DMS 273 (cell line): ENCODE data around the gene TANGO2.
A peak's percentile ranks its signal among the peaks of the same experiment; 100 is the strongest.

Experiments used
- DNase-seq: peaks from one replicate; lab custom pipeline; 2025; ENCODE audit not compliant: unreplicated experiment; lab: John Stamatoyannopoulos, UW

The TANGO2 gene

DNA sequence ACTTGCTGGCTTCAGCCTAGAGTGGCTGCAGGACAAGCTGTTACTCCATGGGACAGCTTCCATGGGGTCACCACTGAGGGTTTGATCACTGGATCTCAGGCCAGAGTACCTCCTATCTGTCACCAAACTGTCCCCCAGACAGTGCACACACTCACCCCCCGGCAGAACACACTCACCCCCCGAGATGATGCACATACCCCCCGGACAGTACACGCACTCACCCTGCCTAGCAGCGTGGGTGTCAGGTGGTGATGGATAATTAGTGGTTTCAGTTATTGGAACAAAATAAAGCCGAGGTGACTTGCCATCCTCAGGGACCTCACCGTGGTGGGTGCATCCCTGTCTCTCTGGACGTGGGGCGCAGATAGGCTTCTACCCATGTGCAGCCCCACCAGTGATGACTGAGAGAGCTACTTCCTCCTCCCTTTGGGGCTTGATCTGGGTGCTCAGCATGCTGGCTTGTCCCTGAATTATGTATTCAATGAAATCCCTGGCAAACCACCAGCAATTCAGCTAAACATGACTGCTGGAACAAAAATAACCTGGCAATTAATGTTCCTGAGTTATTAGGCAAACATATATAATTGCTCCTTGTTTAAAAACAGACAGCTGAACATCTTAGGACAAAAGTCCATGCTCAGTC lies 18.9 kb downstream of the TANGO2 start:
- DNase-seq: peak; percentile 13

DNA sequence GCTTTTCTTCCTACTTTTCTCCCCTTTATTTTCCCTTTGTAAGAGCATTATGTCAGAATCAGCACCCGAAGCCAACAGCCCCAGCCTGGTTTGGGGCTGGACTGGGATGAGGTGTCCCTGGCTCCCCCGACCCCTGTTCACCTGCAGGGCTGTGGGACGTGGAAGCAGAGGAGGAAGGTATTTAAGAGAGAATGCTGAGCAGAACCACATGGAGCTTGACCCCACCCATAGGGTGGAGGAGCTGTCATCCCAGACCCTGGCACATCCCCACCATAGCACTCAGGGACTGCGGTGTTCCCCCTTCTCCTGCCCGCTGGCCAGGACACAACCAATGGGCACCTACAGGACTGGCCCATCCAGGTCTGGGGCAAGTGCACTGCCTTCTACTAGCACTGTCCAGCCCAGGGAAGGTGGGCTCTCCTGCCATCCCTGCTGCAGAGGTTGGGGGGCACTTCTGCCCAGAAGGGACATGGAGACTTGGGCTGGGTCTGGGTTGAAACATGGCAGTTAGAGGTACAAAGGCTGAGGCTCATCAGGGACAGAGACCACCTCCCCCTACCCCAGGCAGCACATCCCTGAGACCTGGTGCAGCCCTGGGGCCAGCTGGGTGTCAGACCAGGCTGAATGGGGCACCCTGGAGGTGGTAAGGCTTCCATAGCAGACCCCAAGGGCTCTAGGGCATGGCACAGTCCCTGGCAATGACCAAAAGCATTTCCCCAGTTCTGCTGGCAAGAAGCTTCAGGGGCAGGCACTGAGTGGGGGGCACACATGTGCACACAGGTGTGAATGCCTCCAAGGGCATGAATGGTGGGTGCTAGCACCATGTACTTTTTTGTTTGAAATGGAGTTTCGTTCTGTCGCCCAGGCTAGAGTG lies 19.7 kb downstream of the TANGO2 start:
- no peak for DNase-seq

DNA sequence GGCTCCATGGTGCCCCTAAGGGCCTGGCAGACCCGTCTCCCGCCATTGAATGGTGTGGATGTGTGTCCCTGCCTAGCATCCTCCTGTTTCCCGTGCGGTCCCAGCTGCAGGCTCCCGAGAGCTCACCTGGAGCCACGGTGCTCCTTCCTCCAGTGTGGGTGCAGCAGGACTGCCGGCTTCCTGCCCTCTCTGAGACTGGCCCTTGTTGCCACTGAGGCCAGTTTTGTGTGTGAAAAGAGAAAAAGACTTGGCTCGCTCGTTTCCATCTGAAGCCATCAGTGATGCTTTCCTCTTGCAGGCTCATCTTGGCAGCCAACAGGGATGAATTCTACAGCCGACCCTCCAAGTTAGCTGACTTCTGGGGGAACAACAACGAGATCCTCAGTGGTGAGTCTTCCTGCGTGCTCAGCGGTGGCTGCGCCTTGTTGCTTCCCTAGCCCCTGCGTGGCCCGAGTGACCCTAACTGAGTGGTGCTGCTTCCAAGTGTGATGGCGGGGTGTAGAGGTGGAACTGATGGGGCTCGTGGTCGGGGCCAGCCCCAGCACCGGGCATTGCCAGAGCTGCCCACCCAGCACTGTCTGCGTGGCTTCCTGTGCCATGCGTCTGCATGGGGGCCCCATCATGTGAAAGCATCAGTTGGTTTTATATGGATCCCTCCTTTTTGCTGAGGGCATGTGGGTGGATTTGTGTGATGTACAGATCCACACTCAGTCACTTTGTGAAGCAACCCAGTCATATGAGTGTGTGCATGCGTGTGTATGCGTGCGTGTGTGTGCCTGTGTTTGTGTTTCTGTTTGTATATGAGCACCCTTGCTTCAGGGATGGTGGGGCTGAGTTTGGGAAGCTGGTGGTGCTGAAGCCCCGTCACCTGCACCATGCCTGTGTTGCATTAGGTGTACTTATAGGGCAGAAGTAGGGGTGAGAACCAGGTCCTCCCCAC lies 22.4 kb downstream of the TANGO2 start:
- no peak for DNase-seq

DNA sequence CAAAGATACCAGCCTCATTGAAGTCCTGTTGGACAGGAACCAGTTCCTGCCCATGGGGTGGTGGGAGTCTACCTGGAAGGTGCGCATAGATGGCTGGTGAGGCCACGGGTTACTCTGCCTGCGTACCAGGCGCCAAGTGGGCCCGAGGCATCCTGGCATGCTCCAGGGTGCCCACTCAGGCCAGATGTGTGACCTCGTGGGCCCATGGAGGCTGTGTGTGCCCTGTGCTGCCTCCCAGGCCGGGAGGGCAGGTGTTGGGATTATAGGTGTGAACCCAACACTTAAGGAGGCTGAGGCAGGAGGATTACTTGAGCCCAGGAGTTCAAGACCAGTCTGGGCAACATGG lies 23.1 kb downstream of the TANGO2 start:
- no peak for DNase-seq

DNA sequence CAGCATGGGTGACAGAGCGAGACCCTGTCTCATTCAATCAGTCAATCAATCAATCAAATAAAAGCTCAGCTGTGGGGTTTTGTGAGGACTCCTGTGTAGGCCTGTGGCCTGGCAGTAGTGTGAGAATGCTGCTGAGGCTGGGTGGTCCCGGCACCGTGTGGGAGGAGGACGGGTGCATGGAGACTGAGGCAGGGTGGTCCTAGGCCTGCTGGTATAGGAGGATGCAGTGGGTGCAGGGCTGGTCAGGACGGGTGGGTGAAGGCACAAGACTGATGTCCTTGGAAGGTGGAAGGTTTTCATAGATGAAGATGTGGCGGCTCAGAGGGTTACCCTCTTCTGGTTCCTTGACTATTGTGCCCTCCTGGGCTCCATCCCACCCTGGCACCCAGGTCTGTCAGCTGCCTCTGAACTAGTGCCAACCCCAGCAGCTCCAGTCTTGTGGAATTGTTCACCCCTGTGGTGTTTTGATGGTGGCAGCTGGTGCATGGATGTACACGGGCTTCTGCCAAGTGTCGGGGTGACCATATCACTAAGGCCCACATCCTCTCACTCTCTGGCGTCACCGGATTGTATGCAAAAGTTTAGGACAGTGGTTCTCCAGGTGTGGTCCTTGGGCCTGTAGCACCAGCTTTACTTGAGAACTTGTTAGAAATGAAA lies 23.7 kb downstream of the TANGO2 start:
- DNase-seq: no peak

DNA sequence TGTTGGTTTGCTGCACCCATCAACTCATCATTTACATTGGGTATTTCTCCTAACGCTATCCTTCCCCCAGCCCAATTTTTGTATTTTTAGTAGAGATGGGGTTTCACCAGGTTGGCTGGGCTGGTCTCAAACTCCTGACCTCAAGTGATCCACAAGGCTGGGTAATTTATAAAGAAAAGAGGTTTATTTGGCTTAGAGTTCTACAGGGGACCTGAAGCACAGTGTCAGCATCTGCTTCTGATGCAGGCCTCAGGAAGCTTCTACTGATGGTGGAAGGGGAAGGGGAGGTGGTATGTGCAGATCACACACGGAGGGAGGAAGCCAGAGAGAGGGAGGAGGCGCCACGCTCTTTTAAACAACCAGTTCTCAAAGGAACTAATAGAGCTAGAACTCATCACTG lies 25.8 kb downstream of the TANGO2 start:
- DNase-seq: no peak

DNA sequence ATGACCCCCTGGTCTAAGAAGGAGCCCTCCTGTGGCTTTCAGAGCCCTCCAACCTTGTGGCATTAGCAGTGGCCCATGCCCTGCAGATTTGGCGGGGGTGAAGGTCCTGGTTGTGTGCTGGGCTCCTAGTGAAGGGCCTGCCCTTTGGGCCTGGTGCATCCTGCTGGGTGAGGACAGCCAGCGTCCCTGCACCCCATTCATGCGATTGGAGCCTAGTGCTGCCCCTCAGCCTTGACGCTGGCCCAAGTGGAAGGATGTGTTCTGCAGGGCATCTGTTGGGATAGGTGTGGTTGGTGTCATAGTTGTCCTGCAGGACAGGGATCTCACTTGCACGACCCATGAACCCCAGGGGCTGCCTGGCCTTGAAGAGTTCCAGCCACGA lies 31.0 kb downstream of the TANGO2 start:
- DNase-seq: no peak

DNA sequence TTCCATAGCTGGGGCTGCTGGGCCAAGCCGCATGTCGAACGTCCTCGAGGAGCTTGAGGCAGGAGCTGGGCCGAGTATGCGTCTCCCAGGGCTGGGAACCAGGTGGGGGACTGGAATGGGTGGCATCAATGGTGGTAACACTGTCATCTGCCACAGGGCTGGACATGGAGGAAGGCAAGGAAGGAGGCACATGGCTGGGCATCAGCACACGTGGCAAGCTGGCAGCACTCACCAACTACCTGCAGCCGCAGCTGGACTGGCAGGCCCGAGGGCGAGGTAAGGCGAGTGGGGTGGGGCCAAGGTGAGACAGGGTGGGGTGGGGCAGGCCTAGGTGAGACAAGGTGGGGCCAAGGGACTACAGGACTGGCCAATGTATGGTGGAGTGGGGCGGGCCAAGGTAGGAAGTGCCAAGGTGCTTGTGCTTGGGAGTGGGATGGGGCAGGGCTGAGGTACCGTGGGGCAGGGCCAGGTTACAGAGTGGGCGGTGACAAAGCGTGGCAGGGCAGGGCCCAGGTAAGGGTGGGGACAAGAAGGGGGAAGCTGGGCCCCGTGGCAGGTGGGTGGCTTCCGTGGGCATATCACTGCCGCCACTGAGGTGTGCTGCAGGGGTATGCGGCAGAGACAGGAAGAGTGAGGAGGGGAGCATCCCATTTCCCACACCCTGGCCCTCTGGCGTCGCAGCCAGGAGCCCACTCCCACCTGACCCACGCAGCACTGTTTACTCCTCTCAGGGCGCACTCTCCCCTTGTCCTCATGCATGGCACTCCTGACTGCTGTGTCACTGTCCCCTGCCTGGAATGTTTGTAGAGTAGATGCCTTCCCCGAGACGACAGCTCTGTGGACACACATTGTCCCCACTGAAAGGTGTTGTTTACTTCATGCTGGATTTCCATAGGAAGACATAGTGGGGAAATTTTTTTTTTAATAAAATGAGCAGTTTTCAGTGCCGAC lies 31.7 kb downstream of the TANGO2 start:
- DNase-seq: no peak

DNA sequence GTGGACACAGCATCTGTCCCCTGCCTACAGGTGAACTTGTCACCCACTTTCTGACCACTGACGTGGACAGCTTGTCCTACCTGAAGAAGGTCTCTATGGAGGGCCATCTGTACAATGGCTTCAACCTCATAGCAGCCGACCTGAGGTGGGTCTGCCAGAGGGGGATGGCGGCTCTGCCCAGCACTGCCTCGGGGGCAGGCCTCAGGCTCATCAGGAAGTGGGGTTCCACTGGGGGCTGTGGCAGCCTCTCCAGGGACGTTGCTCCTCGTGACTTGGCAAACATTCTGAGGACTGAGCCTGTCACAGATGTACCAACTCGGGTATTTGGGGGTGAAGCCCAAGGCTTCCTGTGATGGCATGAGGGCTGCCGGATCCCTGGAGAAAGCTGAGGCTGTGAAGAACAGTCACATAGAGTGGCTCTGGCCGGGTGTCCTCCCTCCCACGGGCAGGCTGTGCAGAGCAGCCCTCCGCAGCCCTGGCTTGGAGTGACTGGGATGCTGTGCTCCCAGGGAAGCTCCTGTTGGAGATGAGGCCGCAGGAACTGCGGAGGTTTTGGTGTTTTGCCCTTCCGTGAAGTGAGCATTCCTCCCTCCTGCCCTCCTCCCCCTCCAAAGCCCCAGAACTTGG lies 32.6 kb downstream of the TANGO2 start:
- no peak for DNase-seq

DNA sequence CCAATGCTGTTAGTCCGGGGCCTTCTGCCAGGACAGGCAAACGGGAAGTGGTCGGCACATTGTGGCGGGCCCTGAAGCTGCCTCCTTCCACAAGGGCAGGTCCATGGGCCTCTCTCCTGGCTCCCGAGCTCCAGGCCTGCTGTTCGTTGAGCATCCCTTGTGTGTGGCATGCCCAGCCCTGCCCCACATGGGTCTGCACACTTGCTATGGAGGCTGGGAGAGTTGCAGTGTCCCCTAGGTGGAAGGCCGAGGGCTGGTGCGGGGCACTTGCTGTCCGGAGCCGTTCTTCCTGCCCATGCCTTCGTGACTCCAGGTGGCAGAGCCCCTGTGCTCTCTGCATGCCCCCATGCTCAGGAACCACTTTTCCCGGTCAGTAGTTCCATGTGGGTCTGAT lies 33.1 kb downstream of the TANGO2 start:
- DNase-seq: no peak

DNA sequence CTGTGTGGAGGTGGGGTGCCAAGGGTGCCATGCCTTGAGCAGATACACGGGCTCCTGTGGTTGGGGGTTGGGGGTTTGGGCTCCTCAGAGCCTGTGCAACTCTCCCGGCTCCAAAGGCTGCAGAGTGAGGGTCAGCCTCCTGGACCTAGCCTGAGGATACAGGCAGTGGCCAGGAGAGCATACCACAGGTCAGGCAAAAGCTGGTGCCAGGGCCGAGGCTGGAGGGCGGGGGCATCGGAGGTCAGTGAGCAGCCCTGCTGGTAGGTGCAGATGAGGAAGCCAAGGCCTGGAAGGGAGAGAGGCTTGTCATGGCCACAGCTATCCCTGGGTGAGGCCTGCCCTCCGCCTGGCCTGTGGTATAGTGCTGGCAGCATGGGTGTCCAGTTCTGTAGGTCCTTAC lies 33.6 kb downstream of the TANGO2 start:
- DNase-seq: no peak

DNA sequence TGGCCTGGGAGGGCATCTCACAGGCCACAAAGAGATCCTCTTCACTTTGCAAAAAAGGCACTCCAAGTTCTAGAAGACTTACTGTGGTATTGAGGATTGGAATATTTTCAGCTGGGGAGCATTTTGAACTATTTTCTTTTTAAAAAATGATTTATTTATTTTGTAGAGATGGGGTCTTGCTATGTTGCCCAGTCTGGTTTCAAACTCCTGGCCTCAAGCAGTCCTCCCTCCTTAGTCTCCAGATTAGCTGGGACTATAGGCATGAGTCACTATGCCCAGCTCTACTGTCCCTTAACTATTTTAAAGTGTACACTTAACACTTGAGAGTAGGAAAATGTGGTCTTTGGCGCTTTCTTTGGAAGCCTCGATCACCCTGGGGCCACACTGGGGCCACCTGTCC lies 34.2 kb downstream of the TANGO2 start:
- no peak for DNase-seq

DNA sequence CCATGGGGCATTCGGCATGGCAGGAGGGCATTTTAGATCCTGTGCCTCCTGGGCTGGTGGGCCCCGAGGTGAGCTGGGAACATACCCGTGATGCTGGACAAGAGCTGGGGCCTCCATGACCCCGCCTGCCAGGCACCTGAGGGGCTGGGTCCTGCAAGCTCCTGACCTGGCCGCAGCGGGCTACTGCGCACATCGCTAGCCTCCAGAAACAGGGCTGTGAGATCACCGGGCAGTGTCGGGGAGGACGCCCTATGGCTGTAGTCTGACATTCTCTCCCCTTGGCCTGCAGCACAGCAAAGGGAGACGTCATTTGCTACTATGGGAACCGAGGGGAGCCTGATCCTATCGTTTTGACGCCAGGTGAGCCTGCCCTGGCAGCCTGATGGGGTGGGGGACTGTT lies 34.7 kb downstream of the TANGO2 start:
- no peak for DNase-seq

DNA sequence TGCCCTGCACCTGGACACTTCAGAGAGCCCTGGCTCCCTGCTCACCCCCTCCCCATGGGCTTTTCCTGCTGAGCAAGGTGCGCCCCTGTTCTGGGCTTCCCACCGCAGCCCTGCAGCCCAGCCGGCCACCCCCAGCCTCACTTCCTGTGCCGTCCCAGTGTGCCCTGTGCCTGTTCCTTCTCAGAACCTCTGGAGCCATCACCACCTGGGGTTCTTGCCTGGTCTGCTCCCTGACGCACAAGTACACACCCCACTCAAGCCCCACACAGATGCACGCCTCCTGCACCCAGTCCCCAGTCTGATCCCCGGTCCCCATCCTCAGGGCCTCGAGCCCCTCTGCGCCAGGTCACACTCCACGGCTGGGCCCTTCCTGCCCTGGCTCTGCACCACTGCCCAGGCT lies 35.3 kb downstream of the TANGO2 start:
- DNase-seq: no peak

DNA sequence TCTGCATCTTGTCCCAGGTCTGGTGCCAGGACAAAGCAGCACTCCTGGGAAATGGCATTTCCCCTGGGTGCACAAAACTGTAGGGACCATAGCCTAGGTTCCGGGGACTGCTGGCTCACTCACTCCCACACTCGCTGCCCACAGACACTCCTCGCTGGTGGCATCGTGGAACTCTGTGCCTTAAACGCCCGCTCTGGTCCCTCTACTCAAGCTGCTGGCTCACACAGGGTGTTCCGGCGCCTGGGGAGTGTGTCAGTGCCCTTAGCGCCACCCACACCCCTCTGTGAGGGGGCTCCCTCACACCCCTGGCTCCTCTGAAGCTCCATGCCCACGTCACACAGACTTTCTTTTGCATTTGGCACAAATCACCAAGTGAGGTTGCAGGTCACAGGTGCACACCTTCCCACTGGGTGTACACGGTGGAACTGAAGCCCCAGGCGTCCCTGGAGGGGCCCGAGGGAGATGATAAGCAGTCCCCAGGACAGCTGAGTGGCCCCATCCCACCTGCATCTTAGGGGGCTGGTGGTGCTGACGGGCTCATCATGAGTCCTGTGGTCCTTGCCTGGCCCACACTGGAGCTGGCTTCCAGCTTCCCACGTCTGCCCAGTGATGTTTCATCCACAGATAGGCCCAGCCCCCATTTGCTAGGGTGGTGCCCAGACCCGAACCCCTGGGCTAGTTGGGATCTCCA lies 35.9 kb downstream of the TANGO2 start:
- no peak for DNase-seq

DNA sequence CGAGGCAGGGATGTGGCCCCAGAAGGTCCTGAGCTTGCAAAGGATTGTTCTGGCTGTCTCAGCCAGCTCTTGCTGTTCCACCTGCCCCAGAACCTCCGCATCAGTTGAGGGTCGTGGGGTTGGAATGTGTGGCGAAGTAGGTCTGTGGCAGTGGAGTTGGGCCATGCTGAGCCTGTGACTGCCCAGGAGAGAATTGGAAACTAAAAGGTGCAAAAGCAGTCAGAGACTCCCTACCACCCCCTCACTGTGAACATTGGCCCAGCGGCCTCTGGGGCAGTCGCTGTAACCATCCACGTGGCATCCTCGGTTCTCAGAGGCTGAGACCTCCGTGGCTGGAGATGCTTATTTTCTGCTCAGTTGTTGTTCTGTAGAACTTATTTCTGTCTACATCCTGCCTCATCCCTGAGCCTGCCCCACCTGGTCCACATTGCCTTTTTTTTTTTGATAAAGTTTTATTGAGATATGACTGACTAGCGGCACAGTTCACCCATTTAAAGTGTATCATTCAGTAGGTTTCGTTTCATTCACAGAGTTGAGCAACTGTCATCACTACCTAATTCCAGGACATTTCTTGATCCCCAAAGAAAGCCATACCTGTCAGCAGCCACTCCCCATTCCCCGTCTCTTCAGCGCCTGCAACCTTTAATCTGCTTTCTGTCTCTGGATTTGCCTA lies 36.8 kb downstream of the TANGO2 start:
- DNase-seq: no peak

DNA sequence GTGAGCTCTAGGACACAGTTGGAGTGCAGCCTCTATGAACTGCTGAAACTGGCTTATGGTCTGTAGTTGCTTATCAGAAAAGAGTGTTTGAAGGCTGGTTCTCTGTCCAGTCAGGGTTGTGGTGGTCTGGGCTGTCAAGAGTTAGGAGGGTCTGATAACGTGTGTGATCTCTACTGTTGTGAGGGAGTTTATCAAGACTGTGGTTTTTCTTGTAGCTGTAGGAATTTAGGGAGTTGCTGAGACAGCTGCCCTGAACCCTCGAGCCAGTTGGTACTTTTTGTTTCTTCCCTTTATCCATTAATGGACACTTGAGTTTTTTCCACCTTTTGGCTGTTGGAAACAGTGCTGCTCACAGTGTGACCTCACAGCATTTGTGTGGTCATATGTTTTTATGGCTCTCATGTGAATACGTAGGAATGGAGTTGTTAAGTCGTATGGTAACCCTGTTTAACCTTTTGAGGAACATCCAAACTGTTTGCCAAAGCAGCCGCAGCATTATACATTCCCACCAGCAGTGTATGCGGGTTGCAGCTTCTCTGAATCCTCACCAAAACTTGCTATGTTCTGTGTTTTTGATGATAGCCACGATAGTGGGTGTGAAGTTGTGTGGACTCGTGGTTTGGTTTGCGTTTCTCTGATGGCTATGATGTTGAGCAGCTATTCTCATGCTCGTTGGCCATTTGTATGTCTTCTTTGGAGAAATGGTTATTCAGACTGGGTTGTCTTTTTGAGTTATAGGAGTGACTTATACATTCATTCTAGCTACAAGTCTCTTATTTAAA lies 38.3 kb downstream of the TANGO2 start:
- no peak for DNase-seq
